A204.1 (cell line): ENCODE measurements around the gene ATP6V1G1.
"Not testable (repeated sequence)": the region's sequence is repeated elsewhere in the genome, so short reads cannot be mapped to it uniquely, and the experiment has no call there.

Source experiments
- FAIRE-seq: peaks from 2 replicates; lab custom pipeline; 2012; peaks lifted over from hg19 to GRCh38; lab: Jason Lieb, UNC

The ATP6V1G1 gene

DNA sequence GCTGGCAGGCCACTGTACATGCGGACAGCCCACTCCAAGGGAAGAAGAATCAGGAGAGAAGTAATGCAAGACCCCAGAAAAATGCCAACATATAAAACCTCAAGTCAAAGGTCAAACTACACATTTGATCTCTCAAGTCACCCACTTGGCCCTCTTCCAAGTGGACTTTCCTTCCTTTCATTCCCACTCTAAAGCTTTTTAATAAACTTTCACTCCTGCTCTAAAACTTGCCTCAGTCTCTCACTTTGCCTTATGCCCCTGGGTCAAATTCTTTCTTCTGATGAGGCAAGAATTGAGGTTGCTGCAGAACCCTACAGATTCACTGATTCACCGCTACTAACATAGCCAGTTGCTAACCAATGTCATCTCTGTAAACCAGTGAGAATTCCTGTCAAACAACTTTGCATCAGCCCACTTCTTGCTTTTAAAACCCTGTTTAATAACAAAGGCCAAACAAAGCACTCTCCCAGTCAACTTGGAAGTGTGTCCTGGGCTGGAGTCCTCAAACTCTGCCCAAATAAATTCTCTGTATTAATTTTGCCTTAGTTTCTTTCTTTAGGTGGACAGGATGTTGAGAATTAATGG is 6.9 kb upstream of the ATP6V1G1 start:
- no peak for FAIRE-seq

DNA sequence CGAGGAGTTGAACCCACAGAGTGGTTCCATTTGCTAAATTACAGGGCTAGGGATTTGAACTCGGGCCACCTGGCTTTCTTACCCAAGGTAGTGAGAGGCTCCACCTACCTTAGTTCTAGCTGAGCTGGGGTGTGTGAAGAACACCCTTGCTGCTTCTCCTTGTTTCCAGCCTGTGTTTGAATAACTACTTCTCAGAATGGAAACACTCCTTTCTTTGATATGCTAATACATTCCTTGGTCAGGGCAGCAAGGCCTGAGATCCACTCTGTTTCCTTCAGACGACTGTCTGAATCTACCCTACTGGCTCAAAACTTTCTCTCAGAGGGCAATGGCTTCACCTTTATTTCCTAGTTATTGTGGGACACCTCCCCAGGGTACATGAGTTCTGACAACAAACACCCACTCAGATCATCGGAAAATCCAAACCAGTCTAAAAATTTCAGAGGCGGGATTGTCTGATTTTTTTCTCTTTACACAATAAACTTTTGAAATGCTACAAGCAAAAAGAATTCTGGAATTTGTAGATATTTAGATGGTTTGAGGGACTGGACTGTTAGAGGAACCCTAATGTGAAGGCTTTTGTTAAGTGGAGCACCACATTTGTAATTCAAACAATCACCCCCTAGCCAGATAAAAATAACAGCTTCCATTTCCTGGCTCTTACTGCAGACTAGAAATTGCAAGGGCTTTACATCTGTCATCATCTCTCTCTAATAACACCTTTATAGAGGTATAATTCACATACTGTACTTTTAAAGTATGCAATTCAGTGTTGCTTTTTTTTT is 4.0 kb upstream of the ATP6V1G1 start:
- no peak for FAIRE-seq

DNA sequence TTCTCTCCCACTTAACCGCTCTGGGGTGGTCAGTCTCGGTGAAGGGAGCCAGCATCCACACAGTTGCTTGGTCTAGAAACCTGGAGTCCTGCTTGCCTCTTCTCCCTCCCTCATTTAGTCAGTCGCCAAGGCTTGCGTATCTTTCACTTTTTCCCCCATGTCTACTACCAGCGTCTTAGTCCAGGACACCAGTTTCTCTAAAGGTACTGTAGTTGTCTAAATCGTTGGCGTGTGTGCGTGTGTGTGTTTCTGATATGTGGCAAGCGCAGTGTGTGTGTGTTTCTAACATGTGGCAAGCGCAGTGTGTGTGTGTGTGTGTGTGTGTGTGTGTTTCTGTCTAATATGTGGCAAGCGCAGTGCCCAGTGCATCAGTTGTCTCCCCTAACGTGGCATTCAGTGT is 641 bp downstream of the ATP6V1G1 start:
- no peak for FAIRE-seq

DNA sequence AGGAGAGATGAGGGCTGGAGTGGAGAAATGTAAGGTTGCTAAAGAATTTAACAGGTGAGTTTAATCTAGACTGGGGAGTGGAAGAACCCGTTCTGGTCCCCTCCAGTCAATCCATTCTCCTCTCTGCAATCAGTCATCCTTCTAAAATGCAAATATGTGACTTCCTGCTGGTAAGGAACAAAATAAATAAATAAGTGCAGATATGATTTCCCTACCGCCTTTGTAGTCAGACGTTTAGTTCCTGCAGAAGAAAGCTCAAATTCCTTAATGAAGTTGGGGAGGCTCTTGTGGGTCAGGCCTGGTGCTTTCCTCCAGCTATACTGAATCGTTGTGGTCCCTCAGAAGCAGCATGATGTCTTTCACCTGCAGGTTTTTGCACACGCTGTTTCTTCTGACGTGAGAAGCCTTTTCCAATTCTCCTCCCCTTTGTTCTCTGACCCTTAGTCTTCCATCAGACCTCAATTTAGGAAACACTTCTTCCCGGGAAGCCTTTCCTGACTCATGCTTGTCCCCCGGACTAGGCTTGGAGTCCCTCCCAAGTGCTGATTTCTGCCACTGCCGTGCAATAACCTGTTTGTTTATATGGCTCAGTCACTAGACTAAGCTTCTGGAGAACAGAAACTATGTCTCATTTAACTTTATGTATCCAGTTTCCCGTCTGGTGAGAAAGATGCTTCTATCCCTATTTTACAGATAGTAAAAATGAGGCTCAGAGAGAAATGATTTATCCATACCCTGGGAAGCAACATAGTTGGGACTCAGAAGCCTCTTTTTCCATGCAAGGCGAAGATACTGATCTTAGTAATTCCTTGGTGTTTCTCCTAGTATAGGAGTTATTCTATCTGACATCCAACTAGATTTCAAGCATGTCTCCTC is 1.3 kb downstream of the ATP6V1G1 start:
- no peak for FAIRE-seq

DNA sequence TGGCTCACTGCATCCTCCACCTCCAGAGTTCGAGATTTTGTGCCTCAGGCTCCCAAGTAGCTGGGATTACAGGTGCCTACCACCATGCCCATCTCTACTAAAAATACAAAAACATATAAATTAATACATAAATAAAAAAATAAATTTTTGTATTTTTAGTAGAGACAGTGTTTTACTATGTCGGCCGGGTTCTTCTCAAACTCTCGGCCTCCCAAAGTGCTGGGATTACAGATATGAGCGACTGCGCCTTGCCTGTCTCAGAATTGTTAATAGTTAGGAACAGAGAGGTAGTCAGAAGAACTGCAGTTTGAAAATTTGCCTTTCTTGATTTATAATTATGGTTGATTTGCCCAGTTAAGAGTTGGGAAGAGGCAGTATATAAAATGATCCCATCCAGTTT is 2.8 kb downstream of the ATP6V1G1 start:
- no peak for FAIRE-seq

DNA sequence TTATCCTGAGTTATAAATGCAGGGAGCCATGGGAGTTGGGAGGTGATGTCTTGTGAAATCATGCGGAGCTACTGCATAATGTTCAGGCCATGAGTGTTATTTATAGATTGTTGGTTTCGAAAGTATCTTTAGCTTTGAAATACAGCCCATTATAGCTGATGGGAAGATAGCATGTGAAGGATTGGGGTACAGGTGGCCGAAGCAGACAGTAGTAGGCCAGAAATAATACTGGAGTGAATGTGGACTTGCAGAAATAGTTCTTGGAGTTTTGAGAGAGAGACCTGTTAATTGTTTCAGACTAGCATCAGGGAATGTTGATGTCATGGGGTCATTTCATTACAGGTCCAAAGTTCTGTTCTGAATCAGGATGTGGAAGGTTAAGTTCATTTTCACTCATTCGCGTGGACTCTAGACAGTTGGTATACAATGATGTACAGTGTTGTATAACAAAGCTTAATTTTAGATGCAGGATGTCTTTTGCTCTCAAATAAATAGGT is 3.8 kb downstream of the ATP6V1G1 start:
- no peak for FAIRE-seq

DNA sequence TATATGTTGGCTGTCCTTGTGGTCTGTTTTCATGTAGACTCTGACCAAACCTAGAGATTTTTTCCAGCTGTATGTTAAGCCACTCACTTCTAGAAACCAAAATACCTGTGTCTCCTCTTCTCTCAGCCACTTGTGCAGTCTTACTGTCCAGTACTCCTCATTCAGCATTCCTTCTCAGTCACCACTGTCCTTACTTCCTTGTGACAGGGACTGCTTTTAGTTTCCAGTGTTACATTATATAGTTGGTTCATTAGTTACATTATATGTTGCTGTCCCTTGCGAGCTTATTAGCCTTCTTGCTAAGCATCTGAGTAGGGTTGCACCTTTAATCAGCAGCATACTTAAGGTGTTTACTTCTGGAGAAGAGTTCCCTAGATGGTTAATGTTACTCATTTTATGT is 4.3 kb downstream of the ATP6V1G1 start:
- FAIRE-seq, result no peak

DNA sequence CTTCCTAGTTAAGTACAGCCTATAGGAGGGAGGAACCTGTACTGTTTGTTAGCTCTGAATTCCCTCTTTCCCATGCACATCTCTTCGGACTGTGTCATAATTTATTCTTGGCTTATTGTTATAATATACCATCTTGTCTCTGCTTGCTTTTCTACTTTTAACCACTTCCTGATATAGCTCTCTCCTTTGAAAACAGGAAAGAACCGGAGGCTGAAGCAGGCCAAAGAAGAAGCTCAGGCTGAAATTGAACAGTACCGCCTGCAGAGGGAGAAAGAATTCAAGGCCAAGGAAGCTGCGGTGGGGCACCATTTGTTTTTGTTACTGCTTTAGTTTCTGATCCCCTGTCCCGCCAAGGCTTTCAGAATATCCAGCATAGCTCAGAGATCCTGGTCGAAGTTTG is 4.8 kb downstream of the ATP6V1G1 start:
- no peak for FAIRE-seq

DNA sequence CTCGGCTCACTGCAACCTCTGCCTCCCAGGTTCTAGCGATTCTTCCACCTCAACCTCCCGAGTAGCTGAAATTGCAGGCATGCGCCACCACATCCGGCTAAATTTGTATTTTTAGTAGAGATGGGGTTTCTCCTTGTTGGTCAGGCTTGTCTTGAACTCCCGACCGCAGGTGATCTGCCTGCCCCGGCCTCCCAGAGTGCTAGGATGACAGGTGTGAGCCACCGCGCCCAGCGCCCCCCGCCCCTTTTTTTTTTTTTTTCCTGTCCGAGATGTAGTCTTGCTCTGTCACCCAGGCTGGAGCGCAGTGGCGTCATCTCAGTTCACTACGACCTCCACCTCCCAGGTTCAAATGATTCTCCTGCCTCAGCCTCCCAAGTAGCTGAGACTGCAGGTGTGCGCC is 6.6 kb downstream of the ATP6V1G1 start:
- no peak for FAIRE-seq

DNA sequence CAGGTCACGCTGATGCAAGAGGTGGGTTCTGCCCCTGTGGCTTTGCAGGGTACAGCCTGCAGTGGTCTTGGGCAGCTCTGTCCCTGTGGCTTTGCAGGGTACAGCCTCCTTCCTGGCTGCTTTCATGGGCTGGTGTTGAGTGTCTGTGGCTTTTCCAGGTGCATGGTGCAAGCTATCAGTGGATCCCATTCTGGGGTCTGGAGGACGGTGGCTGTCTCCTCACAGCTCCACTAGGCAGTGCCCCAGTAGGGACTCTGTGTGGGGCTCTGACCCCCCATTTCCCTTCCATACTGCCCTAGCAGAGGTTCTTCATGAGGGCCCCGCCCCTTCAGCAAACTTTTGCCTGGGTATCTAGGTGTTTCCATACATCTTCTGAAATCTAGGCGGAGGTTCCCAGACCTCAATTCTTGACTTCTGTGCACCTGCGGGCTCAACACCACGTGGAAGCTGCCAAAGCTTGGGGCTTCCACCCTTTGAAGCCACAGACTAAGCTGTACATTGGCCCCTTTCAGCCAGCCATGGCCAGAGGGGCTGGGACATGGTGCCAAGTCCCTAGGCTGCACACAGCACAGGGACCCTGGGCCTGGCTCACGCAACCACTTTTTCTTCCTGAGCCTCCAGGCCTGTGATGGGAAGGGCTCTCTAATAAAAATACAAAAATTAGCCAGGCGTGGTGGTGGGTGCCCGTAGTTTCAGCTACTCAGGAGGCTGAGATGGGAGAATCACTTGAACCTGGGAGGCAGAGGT is 13.1 kb downstream of the ATP6V1G1 start:
- not testable (repeated sequence) for FAIRE-seq

DNA sequence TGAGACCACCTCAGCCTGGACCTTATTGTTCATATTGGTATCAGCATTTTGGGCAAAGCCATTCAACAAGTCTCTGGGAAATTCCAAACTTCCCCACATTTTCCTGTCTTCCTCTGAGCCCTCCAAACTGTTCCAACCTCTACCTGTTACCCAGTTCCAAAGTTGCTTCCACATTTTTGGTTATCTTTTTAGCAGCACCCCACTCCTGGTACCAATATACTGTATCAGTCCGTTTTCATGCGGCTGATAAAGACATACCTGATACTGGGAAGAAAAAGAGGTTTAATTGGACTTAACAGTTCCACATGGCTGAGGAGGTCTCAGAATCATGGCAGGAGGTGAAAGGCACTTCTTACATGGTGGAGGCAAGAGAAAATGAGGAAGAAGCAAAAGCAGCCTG is 14.2 kb downstream of the ATP6V1G1 start:
- not testable (repeated sequence) for FAIRE-seq

DNA sequence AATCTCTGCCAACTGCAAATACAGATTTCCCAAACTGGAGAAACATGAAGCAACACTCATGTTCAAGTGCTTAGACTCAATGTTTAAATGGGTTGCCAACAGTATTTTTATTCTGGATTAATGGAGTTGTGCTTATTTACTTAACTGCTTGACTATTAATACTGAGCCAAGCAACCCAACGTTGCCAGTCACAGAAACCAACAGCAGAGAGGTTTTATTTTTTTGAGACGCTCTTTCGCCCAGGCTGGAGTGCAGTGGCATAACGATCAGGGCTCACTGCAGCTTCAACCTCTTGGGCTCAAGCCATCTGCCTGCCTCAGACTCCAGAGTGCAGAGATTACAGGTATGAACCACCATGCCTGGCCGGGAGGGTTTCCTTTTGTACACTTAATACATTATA is 15.1 kb downstream of the ATP6V1G1 start:
- FAIRE-seq, result no peak

DNA sequence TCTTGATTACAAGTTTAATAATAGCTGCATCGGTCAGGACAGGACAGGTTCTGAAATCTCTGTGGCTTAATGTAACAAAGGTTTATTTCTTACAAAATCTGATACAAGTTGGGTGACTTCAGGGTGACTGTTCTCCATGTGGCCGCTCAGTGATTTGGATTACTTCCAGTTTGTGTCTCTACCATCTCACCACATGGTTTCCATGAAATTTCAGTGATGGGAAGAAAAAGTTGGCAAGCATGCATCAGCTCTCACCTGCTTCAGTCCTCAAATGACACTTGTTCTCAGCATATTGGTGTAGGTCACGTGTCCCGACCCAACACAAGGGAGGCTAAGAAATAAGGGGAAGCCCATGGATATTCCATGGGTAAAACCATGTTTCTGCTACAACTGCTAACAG is 15.7 kb downstream of the ATP6V1G1 start:
- no peak for FAIRE-seq

DNA sequence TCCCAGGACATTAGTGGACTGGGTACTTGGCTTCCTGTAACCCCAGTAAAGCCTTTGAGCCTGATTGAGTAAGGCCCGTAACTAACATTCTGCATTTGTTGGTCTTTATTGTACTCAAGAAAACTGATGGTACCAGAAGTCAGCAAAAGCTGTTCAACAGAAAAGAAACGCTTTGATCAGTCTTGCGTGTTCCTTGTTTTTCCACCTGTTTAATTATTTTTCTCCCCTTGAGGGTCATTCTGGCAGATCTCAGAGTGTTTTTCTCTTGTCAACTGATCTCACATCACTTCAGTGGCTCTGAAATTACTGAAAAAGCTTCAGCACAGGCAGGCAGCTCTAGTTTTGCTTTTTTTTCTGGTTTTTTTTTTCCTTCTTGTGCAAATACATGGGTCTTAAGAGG is 17.4 kb downstream of the ATP6V1G1 start:
- FAIRE-seq, result no peak

DNA sequence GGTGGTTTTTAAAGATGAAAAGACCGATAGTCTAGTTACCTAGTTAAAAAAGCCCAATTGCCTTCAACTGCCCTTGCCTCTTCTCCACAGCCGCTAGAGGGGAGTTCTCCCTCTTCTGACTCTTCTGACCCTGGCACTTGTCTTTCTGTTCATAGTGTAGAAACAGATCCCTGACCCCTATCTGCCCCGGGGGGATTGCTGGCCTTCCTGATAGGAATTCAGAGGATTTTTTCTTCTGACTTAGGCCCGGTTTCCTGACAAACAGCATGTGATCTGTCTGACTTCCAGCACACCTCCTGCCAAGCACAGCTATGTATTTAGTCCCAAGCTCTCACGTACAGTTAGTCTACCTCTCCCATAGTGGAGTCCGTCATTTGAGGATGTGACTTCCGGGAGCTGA is 18.5 kb downstream of the ATP6V1G1 start:
- no peak for FAIRE-seq

DNA sequence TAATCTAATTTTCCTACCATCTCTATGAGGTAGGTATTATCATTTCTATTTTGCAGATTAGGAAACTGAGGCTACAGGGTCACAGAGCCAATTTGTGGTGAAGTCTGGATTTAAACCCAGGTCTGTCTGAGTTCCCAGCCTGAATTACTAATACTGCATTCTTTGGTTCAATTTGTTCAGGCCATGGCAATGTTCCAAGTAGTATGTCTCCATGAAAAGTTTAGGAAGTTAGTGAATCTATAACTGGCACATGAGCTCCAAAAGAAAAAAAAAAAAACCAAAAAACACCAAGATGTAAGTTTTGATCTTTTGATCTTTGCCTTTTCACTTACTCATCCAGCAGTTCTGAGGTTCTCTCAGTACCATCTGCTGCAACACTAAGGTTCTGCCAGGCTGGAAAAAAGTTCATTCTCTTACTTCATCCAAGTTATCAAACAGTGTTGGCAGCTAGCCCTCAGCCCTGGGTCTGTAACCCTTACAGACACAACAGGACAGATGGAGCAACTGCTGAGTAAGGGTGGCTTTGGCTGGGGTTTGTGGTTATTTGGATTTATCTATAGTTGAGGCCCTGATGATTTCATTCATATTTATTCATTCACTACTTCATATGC is 19.1 kb downstream of the ATP6V1G1 start:
- no peak for FAIRE-seq

DNA sequence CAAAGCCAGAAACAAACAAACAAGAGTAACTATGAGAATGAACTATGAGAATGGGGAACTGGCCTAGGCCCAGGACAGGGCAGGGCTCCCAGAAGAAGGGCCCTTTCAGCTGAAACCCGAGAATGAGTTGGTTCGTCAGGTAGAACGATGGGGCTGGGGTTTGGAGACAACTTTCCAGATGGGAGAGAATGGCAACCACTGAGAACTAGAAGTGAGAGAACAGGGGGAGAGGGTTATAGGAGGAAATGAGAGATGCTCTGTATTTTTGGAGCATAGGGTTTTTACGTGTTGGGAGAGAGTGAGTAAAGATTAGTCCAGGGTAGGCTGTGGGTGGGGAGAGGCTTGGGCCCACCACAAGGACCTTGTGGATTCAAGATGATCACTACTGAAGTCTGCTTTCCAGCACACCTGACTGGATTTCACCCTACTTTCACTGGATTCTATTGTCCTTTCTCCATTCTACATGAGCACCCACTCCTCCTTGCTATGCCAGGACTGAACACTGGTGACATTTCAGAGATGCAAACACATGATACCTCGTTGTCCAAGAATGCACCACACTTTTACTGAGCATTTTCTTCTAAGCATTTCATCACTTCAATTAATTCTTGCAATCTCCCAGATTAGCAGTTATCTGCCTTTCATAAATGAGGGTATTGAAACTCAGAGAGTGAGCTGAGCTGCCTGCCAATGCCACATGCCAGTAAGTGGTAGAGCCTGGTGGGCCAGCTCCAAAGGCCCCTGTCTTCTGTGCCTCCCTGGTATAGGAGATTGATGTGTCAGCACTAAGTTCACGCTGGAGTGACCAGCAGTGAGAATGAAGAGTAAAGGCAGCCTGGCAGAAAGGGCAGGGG is 20.3 kb downstream of the ATP6V1G1 start:
- no peak for FAIRE-seq

DNA sequence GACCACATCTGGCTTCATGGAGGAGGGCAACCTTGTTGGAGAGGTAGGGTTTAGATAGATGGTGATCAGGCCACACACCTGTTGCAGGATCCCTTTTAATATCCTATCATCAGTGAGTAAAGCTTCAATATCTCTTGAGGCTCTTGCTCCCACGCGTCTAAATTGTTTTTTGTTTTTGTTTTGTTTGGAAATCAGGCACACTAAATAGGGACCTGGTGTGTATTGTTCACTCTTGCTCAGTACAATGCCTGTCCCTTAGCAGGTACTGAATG is 20.9 kb downstream of the ATP6V1G1 start:
- no peak for FAIRE-seq

DNA sequence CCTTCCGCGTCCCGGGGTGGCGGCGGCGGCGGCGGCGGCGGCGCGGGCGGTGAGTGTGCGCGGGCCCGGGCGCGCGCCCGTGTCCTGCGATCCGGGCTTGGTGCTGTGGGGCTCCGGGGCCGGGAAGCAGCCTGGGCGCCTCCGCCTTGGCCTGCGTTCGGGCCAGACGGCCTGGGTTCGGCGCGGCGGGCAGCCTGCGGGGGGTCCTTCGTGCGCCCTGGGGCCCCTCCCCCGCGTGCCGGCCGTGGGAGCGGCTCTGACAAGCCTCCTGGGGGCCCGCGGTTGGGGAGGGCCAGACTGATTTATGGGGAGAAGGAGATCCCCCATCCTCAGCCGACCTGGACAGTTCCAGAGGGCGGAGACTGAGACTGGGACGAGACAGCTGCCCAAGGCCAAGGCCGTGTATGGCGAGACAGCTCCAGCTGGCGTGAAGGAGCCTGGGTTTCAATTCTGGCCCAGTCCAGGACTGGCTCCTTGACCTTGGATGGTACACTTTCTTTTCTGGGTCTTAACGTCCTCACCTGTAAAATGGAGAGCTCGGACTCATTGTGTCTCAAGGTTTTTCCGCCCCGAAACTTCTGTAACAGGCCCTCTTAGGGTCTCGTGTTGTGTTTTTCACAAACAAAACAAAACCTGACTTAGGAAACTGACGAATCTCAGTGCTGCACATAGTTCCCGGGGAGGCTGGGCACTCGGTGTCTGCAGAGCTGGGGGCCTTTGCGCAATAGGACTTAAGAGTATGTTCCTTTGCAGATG is 24.1 kb downstream of the ATP6V1G1 start:
- no peak for FAIRE-seq

DNA sequence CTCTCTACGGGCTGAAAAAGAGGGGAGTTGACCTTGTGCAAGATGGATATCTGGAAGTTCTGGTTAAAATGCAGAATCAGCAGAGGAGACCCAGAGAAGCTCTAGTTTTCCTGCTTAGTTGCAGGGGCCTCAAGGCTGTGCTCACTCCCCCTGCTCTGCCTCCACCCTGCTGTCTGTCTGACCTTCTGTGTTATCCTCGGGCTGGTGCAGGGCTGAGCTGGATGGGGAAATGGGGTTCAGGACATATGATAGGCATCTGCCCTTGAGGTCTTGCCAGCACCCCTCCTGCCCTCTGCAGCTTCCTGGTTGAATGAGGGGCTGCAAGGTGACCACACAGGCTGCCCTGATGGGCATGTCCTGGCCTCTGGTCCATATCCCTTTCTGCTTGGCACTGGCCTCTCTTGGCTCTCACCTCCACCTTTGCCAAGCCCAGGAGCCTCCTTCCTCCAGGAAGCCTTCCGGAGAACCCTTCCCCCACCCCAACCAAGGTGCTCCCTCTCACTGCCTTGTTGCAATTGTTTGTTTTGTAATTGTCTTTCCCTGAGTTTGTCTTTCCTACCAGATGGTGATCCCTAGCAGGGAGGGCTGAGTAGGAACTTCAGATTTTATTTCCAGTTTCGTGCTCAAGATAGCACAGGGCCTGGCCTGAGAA is 24.8 kb downstream of the ATP6V1G1 start:
- FAIRE-seq, result no peak
